Forelimb muscle (tissue), 1 donor: Measurements from ENCODE around the gene POLR1B. TPM values are rescaled to one million over a fixed set of nuclear protein-coding genes. Genes with fewer than 3 reads are reported as not detected.

Experiments used
- polyA plus RNA-seq: library from polyadenylated mRNA; unstranded; fragments of 120-200 nt; gene quantifications from one replicate; pipeline ENCODE4 v1.2.1, GENCODE V29; 2013; ENCODE audit not compliant: insufficient read length

POLR1B gene
- polyA plus RNA-seq, 1 donor = 11.6 TPM

Other genes starting within 250 kb of the POLR1B start
- 2.3 TPM for gene RGPD8, start 108.8 kb upstream of the POLR1B start, polyA plus RNA-seq
- 37.8 TPM for gene TTL, start 60.3 kb upstream of the POLR1B start, polyA plus RNA-seq
- 31.0 TPM for gene CHCHD5, start 42.1 kb downstream of the POLR1B start, polyA plus RNA-seq
- 19.1 TPM for gene SLC20A1, start 103.5 kb downstream of the POLR1B start, polyA plus RNA-seq
- 0.09 TPM for gene NT5DC4, start 178.6 kb downstream of the POLR1B start, polyA plus RNA-seq
- 6.4 TPM for gene CKAP2L, start 222.1 kb downstream of the POLR1B start, polyA plus RNA-seq
- not detected for gene IL1A, start 242.0 kb downstream of the POLR1B start, polyA plus RNA-seq